PC-9 (cell line): ENCODE data around the gene SPRED2.

Experiments used
- EZH2 ChIP-seq: fragments of 200-600 bp; sonication (generic); IDR thresholded peaks from 2 replicates; pipeline ENCODE4 v1.8.0; 2017; ENCODE audit warnings: antibody characterized with exemption, low read depth
- TF ChIP-seq, protein P1 (sequence below): fragments of 200-600 bp; sonication (generic); conservative IDR thresholded peaks from 2 replicates; pipeline ENCODE4 v1.6.1; 2017; ENCODE audit warnings: mixed run types, antibody characterized with exemption, mild to moderate bottlenecking, moderate library complexity

DNA sequence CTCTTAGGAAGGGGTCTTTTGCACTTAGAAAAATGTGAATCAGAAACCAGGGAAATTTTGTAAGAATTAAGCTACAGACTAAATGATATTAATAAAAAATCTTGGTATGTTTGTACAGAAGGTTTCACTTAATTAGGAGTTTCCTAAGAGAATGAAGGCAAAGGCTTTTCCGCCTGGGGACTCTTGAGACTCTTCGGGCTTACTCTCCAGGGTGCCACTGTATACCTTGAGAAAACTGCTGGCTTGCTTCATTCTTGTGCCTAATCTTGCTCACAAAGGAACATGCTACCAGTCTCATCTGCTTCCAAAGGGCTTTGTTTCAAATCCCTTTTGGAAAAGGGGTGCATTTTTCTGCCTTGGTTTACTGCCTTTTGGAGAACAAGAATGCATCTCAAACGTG, 155.3 kb downstream of the SPRED2 start:
- TF ChIP-seq, protein P1, sequence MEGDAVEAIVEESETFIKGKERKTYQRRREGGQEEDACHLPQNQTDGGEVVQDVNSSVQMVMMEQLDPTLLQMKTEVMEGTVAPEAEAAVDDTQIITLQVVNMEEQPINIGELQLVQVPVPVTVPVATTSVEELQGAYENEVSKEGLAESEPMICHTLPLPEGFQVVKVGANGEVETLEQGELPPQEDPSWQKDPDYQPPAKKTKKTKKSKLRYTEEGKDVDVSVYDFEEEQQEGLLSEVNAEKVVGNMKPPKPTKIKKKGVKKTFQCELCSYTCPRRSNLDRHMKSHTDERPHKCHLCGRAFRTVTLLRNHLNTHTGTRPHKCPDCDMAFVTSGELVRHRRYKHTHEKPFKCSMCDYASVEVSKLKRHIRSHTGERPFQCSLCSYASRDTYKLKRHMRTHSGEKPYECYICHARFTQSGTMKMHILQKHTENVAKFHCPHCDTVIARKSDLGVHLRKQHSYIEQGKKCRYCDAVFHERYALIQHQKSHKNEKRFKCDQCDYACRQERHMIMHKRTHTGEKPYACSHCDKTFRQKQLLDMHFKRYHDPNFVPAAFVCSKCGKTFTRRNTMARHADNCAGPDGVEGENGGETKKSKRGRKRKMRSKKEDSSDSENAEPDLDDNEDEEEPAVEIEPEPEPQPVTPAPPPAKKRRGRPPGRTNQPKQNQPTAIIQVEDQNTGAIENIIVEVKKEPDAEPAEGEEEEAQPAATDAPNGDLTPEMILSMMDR = no peak
- TF ChIP-seq EZH2 = no peak
